GM15510 (cell line): Measurements from ENCODE around the gene EVC.

Source experiments
- POLR2A ChIP-seq: IDR thresholded peaks from 3 replicates; pipeline ENCODE4 v1.6.1; 2011; ENCODE audit warnings: borderline replicate concordance; ENCODE audit not compliant: insufficient read length; ENCODE audit errors: extremely low read depth

The EVC gene

GRCh38 chr4:5816851-5817375 lies 105.9 kb downstream of the EVC start:
- no peak for TF ChIP-seq POLR2A

- no peak for TF ChIP-seq POLR2A
These were observed 110.8 kb downstream of the EVC start for GRCh38 chr4:5821665-5822358.

- TF ChIP-seq POLR2A: no peak
These were observed 111.6 kb downstream of the EVC start for GRCh38 chr4:5822619-5823018.

- TF ChIP-seq POLR2A: no peak
These were observed 112.7 kb downstream of the EVC start for GRCh38 chr4:5823542-5824211.

- no peak for TF ChIP-seq POLR2A
These were observed 113.2 kb downstream of the EVC start for GRCh38 chr4:5824227-5824626.

- no peak for TF ChIP-seq POLR2A
These were observed 113.6 kb downstream of the EVC start for GRCh38 chr4:5824635-5825034.

GRCh38 chr4:5825321-5826041 lies 114.5 kb downstream of the EVC start:
- no peak for TF ChIP-seq POLR2A

- TF ChIP-seq POLR2A: no peak
These were observed 115.6 kb downstream of the EVC start for GRCh38 chr4:5826437-5827107.

- no peak for TF ChIP-seq POLR2A
These were observed 116.4 kb downstream of the EVC start for GRCh38 chr4:5827108-5828004.

GRCh38 chr4:5828005-5828391 lies 117.0 kb downstream of the EVC start:
- TF ChIP-seq POLR2A: no peak

GRCh38 chr4:5836943-5837342 lies 125.9 kb downstream of the EVC start:
- TF ChIP-seq POLR2A: no peak

- TF ChIP-seq POLR2A: no peak
These were observed 128.3 kb downstream of the EVC start for GRCh38 chr4:5839332-5839731.

GRCh38 chr4:5839751-5840674 lies 129.0 kb downstream of the EVC start:
- no peak for TF ChIP-seq POLR2A

GRCh38 chr4:5842456-5842855 lies 131.5 kb downstream of the EVC start:
- TF ChIP-seq POLR2A: no peak
